Measurements from ENCODE around the gene PRKCA.

PRKCA gene

DNA sequence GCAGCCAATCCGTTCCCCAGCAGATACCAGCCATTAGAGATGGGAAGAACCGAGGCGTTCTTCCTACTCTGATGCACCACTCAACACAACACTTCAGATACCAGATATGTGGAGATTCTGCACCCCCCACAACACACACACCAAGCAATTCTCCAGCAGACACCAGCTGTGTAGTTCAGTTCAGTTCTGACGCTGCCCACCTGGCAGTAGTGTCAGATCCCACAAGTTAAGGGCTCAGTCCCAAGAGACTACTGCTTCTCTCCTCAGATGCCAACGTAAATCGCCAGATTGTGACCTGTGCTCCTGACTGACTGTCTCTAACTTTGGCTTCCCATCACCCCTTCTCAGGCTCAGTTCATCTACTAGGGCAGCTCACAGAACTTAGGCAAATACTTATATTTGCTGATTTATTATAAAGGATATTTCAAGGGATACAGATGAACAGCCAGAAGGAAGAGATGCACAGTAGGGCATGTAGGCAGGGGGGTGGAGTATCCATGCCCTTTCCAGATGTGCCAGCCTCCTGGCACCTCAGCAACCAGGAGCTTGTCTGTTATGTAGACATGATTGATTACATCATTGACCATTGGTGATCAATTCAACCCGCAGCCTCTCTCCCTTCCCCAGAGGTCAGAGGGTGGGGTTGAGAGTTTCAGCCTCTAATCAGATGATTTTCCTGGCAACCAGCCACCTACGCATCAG lies 110.6 kb downstream of the PRKCA start:
- TF ChIP-seq, protein P1, sequence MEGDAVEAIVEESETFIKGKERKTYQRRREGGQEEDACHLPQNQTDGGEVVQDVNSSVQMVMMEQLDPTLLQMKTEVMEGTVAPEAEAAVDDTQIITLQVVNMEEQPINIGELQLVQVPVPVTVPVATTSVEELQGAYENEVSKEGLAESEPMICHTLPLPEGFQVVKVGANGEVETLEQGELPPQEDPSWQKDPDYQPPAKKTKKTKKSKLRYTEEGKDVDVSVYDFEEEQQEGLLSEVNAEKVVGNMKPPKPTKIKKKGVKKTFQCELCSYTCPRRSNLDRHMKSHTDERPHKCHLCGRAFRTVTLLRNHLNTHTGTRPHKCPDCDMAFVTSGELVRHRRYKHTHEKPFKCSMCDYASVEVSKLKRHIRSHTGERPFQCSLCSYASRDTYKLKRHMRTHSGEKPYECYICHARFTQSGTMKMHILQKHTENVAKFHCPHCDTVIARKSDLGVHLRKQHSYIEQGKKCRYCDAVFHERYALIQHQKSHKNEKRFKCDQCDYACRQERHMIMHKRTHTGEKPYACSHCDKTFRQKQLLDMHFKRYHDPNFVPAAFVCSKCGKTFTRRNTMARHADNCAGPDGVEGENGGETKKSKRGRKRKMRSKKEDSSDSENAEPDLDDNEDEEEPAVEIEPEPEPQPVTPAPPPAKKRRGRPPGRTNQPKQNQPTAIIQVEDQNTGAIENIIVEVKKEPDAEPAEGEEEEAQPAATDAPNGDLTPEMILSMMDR (IDR thresholded peaks at IDR 0.05; ENCODE audit: low read length, missing control alignments): no peak
- no peak overlapping the region for H3K4me3 ChIP-seq (replicated peaks; ENCODE audit: low read depth, low read length)
- DNase-seq (ENCODE audit: low read depth): no peak

GRCh38 chr17:66413559-66414520 lies 111.4 kb downstream of the PRKCA start:
- TF ChIP-seq, protein P1 (IDR thresholded peaks at IDR 0.05; ENCODE audit: low read length, missing control alignments): no peak
- DNase-seq (ENCODE audit: low read depth): no peak
- H3K4me3 ChIP-seq (replicated peaks; ENCODE audit: low read depth, low read length): no peak overlapping the region

DNA sequence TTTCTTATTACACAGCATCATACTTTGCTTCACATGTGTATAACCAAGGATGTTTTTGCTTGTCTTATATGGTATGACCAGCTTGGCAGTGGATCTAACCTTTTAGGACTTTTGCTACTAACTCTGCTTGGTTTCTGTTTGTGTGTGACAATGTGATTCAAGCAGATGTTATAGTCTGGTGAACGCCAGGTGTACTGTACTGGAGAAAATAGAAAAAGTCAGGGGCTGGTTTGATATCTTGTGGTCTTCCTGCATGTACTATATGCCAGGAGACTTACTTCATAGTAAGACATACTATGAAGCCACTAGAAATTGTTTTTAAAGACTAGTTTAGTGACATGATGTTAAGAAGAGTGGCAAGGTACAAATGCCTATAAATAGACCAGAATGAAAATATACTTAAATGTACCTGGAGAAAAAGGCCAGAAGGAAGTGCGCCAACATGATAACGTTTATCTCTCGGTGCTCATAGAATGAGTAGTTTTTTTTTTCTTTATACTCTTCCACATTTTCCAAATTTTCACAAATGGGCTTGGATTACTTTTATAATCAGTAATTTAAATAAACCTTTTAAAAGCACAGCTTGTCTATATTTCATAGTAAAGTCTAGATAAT lies 112.3 kb downstream of the PRKCA start:
- no peak overlapping the region for H3K4me3 ChIP-seq (replicated peaks; ENCODE audit: low read depth, low read length)
- no peak for DNase-seq (ENCODE audit: low read depth)
- TF ChIP-seq, protein P1 (IDR thresholded peaks at IDR 0.05; ENCODE audit: low read length, missing control alignments): no peak

- DNase-seq (ENCODE audit: low read depth): no peak
- TF ChIP-seq, protein P1 (IDR thresholded peaks at IDR 0.05; ENCODE audit: low read length, missing control alignments): no peak
- no peak overlapping the region for H3K4me3 ChIP-seq (replicated peaks; ENCODE audit: low read depth, low read length)
These were observed 113.2 kb downstream of the PRKCA start for GRCh38 chr17:66415366-66416206.

DNA sequence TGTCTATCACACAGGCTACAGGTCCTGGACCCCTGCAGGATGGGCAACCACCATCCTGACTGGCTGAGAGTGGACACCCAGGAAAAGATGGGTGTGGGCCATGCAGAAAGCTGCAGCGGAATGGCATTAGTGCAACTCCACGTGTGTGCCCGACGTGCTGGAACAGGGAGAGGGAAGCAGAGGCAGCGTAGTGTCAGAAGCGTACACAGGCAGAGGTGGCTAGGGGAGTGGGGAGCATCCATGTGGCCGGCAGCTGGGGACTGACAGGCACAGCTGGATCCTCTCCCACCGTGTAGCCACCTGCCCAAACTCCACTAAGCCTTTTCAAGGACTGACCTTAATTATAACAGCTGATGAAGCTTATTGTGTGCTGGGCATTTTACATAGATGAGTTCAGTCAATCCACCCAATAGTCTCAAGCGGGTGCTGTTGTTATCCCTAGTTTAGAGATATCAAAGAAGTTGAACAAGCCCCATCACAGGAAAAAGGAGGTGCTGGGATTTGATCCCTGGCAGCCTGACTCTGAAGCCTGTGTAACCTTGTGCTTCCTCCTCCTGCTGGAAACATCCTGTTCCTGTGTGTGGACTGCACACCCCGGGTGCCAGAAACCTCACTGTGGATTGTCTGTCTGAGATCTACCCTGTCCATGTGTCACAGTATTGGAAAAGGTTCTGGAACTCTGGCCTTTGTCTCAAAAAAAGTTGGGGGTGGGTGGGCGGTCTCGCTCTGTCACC lies 114.0 kb downstream of the PRKCA start:
- DNase-seq (ENCODE audit: low read depth): no peak
- TF ChIP-seq, protein P1 (IDR thresholded peaks at IDR 0.05; ENCODE audit: low read length, missing control alignments): no peak
- H3K4me3 ChIP-seq (replicated peaks; ENCODE audit: low read depth, low read length): no peak overlapping the region

- no peak for DNase-seq (ENCODE audit: low read depth)
- no peak overlapping the region for H3K4me3 ChIP-seq (replicated peaks; ENCODE audit: low read depth, low read length)
- TF ChIP-seq, protein P1 (IDR thresholded peaks at IDR 0.05; ENCODE audit: low read length, missing control alignments): no peak
These were observed 114.9 kb downstream of the PRKCA start for GRCh38 chr17:66417300-66417719.
